HepG2 (cell line): ENCODE results near the gene REPS2.

Experiments
- CBFB ChIP-seq: sonication (generic); formaldehyde crosslinking; IDR thresholded peaks from 2 replicates; pipeline ENCODE4 v1.4.0; 2020; ENCODE audit warnings: missing genetic modification reagents
- FOXK2 ChIP-seq: fragments of 450-650 bp; IDR thresholded peaks from 2 replicates; pipeline ENCODE4 v1.6.1; 2016
- MAFF ChIP-seq: IDR thresholded peaks from 2 replicates; pipeline ENCODE4 v1.6.1; 2011; ENCODE audit warnings: low read depth, low read length, improper control_type of control experiment
- PCBP1 ChIP-seq: fragments of 200-400 bp; formaldehyde crosslinking; IDR thresholded peaks from 2 replicates; pipeline ENCODE4 v1.6.1; 2017; ENCODE audit warnings: mild to moderate bottlenecking, low read depth, low read length, borderline replicate concordance
- PCBP2 ChIP-seq: fragments of 200-400 bp; formaldehyde crosslinking; optimal IDR thresholded peaks from 2 replicates; pipeline ENCODE3; 2018; ENCODE audit warnings: low read length, low read depth; ENCODE audit not compliant: poor library complexity, severe bottlenecking
- SETDB1 ChIP-seq: sonication (generic); formaldehyde crosslinking; IDR thresholded peaks from 2 replicates; pipeline ENCODE4 v1.5.1; 2020; ENCODE audit warnings: missing genetic modification reagents, mild to moderate bottlenecking, borderline replicate concordance
- TF ChIP-seq, protein P1 (sequence below): conservative IDR thresholded peaks from 2 replicates; pipeline ENCODE4 v1.6.1; 2018; ENCODE audit warnings: missing genetic modification reagents

DNA sequence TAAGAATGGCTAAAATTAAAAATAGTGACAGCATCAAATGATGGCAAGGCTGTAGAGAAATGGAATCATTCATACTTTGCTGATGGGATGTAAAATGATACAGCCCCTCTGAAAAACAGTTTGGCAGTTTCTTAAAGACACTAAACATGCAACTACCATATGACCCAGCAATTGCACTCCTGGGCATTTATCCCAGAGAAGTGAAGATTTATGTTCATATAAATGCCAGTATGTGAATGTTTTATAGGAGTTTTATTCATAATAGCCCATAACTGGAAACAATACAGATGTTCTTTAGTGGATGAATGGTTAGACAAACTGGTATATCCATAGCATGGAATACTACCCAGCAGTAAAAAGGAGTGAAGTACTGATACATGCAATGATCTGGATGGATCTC, 43.3 kb downstream of the REPS2 start:
- no peak for TF ChIP-seq CBFB (CRISPR knock-in tag)
- TF ChIP-seq SETDB1 (CRISPR knock-in tag), result no peak
- no peak for TF ChIP-seq MAFF
- TF ChIP-seq, protein P1, sequence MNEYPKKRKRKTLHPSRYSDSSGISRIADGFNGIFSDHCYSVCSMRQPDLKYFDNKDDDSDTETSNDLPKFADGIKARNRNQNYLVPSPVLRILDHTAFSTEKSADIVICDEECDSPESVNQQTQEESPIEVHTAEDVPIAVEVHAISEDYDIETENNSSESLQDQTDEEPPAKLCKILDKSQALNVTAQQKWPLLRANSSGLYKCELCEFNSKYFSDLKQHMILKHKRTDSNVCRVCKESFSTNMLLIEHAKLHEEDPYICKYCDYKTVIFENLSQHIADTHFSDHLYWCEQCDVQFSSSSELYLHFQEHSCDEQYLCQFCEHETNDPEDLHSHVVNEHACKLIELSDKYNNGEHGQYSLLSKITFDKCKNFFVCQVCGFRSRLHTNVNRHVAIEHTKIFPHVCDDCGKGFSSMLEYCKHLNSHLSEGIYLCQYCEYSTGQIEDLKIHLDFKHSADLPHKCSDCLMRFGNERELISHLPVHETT (CRISPR knock-in tag), result no peak
- no peak for TF ChIP-seq PCBP1
- TF ChIP-seq PCBP2, result no peak
- TF ChIP-seq FOXK2, result no peak
